ENCODE results near the gene COX6B2. TPM values are rescaled to one million over a fixed set of nuclear protein-coding genes. Genes with fewer than 3 reads are reported as not detected.

COX6B2 gene
- total RNA-seq, 2 experiments from 2014 or later = 0.28 TPM; not detected in 1

DNA sequence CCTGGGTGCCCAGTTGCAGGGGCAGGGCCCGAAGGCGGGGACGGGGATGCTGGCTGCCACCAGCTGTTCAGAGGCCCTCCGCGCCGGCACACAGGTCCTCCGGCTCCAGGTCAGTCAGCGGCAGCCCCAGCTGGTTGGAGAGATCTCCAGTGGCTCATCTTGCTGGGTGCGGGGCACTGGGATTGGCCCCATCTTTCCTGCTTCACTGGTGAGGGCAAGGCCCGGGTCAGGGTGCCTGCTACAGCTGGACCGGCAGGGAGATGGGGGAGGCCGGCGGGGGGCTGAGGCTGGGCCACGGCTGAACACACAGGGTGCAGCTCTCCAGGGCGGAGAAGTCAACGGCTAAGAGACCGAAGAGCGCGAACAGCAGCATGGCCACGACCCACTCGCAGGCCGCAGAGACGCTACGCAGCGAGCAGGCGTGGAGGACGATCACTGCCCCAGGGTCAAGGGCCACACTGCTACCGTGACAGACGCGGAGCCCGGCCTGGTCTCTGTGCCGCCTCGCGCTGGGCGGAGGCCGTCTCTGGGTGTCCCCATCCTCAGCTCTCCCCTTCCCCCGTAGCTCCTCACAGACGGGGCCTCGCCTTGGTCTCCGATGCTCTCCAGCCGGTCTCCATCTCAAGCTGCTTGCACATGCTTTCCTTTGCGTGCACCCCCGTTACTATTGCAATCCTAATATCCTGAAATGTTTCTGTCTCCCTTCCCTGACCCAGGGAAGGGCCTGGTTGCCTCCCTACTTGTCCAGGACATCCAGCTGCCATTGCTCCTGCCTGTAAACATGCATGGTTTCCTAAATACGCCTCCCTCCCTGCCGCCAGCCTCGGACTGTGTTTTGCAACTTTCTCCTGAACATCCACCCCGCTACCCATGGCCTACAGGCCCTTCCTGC is 41.7 kb downstream of the COX6B2 start:
- DNase-seq (no peak), ATAC-seq (ENCODE audit: poor library complexity) (no peak)
- Mint-ChIP-seq H3K36me3 (ENCODE audit: low read depth) (no peaks in the 10 kb centered on the region), H3K27me3 (no peaks in the 10 kb centered on the region), H3K4me3 (no peak overlapping the region), H3K9me3 (no peaks in the 10 kb centered on the region), H3K4me1 (ENCODE audit: low read depth) (no peaks in the 10 kb centered on the region), H3K27ac (no peak overlapping the region)
- no peaks in the 10 kb centered on the region for H3K4me1 ChIP-seq (ENCODE audit: insufficient read depth, low read length)
- no peak overlapping the region for H3K27ac ChIP-seq (ENCODE audit: low read depth in 1 of 2, low read length in 2 of 2)
- no peaks in the 10 kb centered on the region for H3K36me3 ChIP-seq (ENCODE audit: insufficient read depth, low read length)
- intact Hi-C loops (cut with DNase I, micrococcal nuclease) = no loop called here
- ChIA-PET CTCF (no interaction called here), POLR2A (interaction anchor here (0.9 kb wide), 1 partner anchor 27 kb away, joined by 3 read pairs; the partner anchor contains the start of gene KMT5C)
- H3K9me3 ChIP-seq (ENCODE audit: control insufficient read depth in 1 of 2, insufficient read depth in 1 of 2, low read length in 2 of 2) = peaks cover 0 to 7% of the 10 kb centered on the region in 2 experiments
- no peak overlapping the region for H3K4me3 ChIP-seq (ENCODE audit: low read length)
- TF ChIP-seq, protein P1, sequence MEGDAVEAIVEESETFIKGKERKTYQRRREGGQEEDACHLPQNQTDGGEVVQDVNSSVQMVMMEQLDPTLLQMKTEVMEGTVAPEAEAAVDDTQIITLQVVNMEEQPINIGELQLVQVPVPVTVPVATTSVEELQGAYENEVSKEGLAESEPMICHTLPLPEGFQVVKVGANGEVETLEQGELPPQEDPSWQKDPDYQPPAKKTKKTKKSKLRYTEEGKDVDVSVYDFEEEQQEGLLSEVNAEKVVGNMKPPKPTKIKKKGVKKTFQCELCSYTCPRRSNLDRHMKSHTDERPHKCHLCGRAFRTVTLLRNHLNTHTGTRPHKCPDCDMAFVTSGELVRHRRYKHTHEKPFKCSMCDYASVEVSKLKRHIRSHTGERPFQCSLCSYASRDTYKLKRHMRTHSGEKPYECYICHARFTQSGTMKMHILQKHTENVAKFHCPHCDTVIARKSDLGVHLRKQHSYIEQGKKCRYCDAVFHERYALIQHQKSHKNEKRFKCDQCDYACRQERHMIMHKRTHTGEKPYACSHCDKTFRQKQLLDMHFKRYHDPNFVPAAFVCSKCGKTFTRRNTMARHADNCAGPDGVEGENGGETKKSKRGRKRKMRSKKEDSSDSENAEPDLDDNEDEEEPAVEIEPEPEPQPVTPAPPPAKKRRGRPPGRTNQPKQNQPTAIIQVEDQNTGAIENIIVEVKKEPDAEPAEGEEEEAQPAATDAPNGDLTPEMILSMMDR (IDR thresholded peaks at IDR 0.05) = no peak
- no peaks in the 10 kb centered on the region for H3K27me3 ChIP-seq (ENCODE audit: control insufficient read depth in 1 of 2, insufficient read depth in 2 of 2, low read length in 2 of 2)

DNA sequence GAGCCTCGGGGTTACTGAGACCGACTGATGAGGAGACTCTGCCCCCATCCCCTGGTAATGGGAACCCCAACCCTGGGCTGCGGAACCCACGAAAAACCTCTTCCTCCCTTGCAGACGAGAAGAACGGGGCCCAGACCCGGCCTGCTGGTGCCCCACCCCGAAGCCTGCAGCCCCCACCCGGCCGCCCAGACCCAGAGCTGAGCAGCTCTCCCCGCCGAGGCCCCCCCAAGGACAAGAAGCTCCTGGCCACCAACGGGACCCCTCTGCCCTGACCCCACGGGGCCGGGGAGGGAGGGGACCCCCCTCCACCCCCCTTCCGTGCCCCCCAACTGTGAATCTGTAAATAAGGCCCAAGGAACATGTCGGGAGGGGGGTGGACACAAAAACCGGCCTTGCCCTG is 42.7 kb downstream of the COX6B2 start:
- TF ChIP-seq, protein P1 (IDR thresholded peaks at IDR 0.05) = no peak
- no peaks in the 10 kb centered on the region for H3K4me1 Mint-ChIP-seq (ENCODE audit: low read depth)
- Histone ChIP-seq H3K27ac (ENCODE audit: low read depth in 1 of 2, low read length in 2 of 2) (no peak overlapping the region), H3K36me3 (ENCODE audit: insufficient read depth, low read length) (no peaks in the 10 kb centered on the region), H3K27me3 (ENCODE audit: control insufficient read depth in 1 of 2, insufficient read depth in 2 of 2, low read length in 2 of 2) (no peaks in the 10 kb centered on the region), H3K4me1 (ENCODE audit: insufficient read depth, low read length) (no peaks in the 10 kb centered on the region), H3K4me3 (ENCODE audit: low read length) (no peak overlapping the region), H3K9me3 (ENCODE audit: control insufficient read depth in 1 of 2, insufficient read depth in 1 of 2, low read length in 2 of 2) (peaks cover 0 to 7% of the 10 kb centered on the region in 2 experiments)
- ChIA-PET POLR2A (no interaction called here), CTCF (no interaction called here)
- H3K36me3 Mint-ChIP-seq (ENCODE audit: low read depth) = no peaks in the 10 kb centered on the region
- no peak overlapping the region for H3K27ac Mint-ChIP-seq
- H3K4me3 Mint-ChIP-seq = no peak overlapping the region
- ATAC-seq (ENCODE audit: poor library complexity) = no peak
- DNase-seq = no peak
- intact Hi-C loops (cut with DNase I, micrococcal nuclease) = no loop called here
- no peaks in the 10 kb centered on the region for H3K9me3 Mint-ChIP-seq
- no peaks in the 10 kb centered on the region for H3K27me3 Mint-ChIP-seq

DNA sequence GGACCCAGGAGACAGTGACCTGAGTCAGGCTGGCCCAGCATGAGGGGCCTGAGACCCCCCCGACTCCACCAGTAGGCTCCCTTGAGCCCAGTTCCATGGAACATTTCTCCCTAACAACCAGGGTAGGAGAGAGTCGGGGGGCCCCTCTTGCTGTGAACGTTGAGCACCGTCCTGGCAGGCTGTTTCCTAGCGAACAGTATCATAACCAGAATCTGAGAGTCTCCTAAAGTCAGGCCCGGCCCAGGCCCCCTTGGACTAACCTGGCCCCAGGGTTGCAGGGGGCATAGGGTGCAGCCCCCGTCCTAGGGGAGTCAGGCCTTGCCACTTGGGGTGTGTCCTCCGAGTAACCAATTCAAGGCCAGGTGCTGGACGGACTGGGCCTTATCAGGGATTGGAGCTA is 43.1 kb downstream of the COX6B2 start:
- TF ChIP-seq, protein P1 (IDR thresholded peaks at IDR 0.05) = no peak
- H3K27me3 ChIP-seq (ENCODE audit: control insufficient read depth in 1 of 2, insufficient read depth in 2 of 2, low read length in 2 of 2) = no peaks in the 10 kb centered on the region
- DNase-seq = no peak
- Mint-ChIP-seq H3K4me1 (ENCODE audit: low read depth) (no peaks in the 10 kb centered on the region), H3K27me3 (no peaks in the 10 kb centered on the region), H3K27ac (no peak overlapping the region), H3K36me3 (ENCODE audit: low read depth) (no peaks in the 10 kb centered on the region), H3K9me3 (no peaks in the 10 kb centered on the region), H3K4me3 (no peak overlapping the region)
- CTCF ChIA-PET = no interaction called here
- no peak overlapping the region for H3K27ac ChIP-seq (ENCODE audit: low read depth in 1 of 2, low read length in 2 of 2)
- H3K4me3 ChIP-seq (ENCODE audit: low read length) = no peak overlapping the region
- H3K36me3 ChIP-seq (ENCODE audit: insufficient read depth, low read length) = no peaks in the 10 kb centered on the region
- ATAC-seq (ENCODE audit: poor library complexity) = no peak
- POLR2A ChIA-PET = no interaction called here
- intact Hi-C loops (cut with DNase I, micrococcal nuclease) = no loop called here
- no peaks in the 10 kb centered on the region for H3K4me1 ChIP-seq (ENCODE audit: insufficient read depth, low read length)
- peaks cover 0 to 7% of the 10 kb centered on the region in 2 experiments for H3K9me3 ChIP-seq (ENCODE audit: control insufficient read depth in 1 of 2, insufficient read depth in 1 of 2, low read length in 2 of 2)

Measured in CD4-positive, alpha-beta T cell (primary cell).